Psoas muscle (tissue), 8 donors: ENCODE results near the gene PARD6B. TPM values are rescaled to one million over a fixed set of nuclear protein-coding genes. Genes with fewer than 3 reads are reported as not detected.

Experiments
- ATAC-seq, 4 donors: fragments of 200-7000 bp; cut with Tn5 transposase; one replicate each; pipeline ENCODE4 v1.9.1; 2020; ENCODE audit warnings: moderate library complexity in 3 of 4, mild to moderate bottlenecking in 2 of 4
- DNase-seq, 2 donors: peaks; one replicate each; pipeline ENCODE4 v3.0.0-alpha.2; 2020
- H3K27ac ChIP-seq: fragments of 200-600 bp; one replicate; pipeline ENCODE4 v1.8.0; 2022
- H3K27me3 ChIP-seq, 3 donors: fragments of 200-600 bp in 1 of 3; one replicate each; pipeline versions ENCODE4 v1.6.1 to v1.8.0; 2013 to 2022; ENCODE audit warnings: low read length in 2 of 3, mild to moderate bottlenecking in 2 of 3, moderate library complexity in 1 of 3; ENCODE audit not compliant: insufficient read depth in 3 of 3
- H3K36me3 ChIP-seq, 2 donors: fragments of 200-600 bp in 1 of 2; one replicate each; pipeline versions ENCODE4 v1.6.1 to v1.8.0; 2013 to 2022; ENCODE audit warnings: low read depth in 1 of 2, mild to moderate bottlenecking in 1 of 2, moderate library complexity in 1 of 2; ENCODE audit not compliant: insufficient read depth in 1 of 2
- H3K4me1 ChIP-seq: fragments of 200-600 bp; one replicate; pipeline ENCODE4 v1.8.0; 2022
- H3K4me3 ChIP-seq: fragments of 200-600 bp; one replicate; pipeline ENCODE4 v1.8.0; 2022; ENCODE audit warnings: mild to moderate bottlenecking
- H3K9me3 ChIP-seq: fragments of 200-600 bp; one replicate; pipeline ENCODE4 v1.8.0; 2022
- WGBS, 3 donors: extraction: QIAGEN DNeasy Blood & Tissue Kit; methylation state at CpG; one replicate each; pipeline versions ENCODE4 v1.1.6 to v1.1.7; 2013; 5-methylcytosine and 5-hydroxymethylcytosine counted together
- intact Hi-C, 2 donors: fragments of 100-400 bp; cut with DNase I; formaldehyde crosslinking; loops; one replicate each; pipeline versions ENCODE4 v1.11.0 to v1.14.2; 2022
- long read RNA-seq, 2 donors: library from polyadenylated mRNA; unstranded; transcript quantifications; one replicate each; pipeline ENCODE4 v2.0.0, GENCODE V29; 2021
- polyA plus RNA-seq, 3 donors: library from polyadenylated mRNA; stranded (reverse); fragments of 200-250 nt; gene quantifications; one replicate each; pipeline ENCODE4 v1.2.3, GENCODE V29; 2013
- total RNA-seq, 4 donors: library from RNA; stranded (reverse); fragmentation: NEBNext Ultra II Directional in 2 of 4; extraction: Animal tissue kit (Norgen Biotek cat#: 25700) in 2 of 4; gene quantifications; one replicate each; pipeline versions ENCODE4 v1.2.1 to v1.2.4, GENCODE V29; 2021 to 2023
- TF ChIP-seq, protein P1 (sequence below): fragments of 200-600 bp; IDR thresholded peaks from one replicate; pipeline ENCODE4 v1.8.0; 2022; ENCODE audit warnings: antibody characterized with exemption
- donor health status: healthy with polysubstance abuse.
- donor health status: DM: no; HTN: no; CAD: no; lungs with moderate emphysema.
- donor health status: Bipolar disorder and iron deficiency.
- donor health status: healthy.
- donor health status: DM: yes; HTN: yes; CAD: no.
- donor health status: DM: no; HTN: no; CAD: no.
- donor health status: DM: no; HTN: no; CAD: no.
- donor health status: DM: yes; HTN: yes; CAD: no.

Gene PARD6B, protein sequence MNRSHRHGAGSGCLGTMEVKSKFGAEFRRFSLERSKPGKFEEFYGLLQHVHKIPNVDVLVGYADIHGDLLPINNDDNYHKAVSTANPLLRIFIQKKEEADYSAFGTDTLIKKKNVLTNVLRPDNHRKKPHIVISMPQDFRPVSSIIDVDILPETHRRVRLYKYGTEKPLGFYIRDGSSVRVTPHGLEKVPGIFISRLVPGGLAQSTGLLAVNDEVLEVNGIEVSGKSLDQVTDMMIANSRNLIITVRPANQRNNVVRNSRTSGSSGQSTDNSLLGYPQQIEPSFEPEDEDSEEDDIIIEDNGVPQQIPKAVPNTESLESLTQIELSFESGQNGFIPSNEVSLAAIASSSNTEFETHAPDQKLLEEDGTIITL
- 1 to 10 TPM in 3 of 4 donors, under 1 TPM in 1; 0.64 to 5.0 (median 1.8) TPM for total RNA-seq
- polyA plus RNA-seq = under 1 TPM; 0.27 to 0.97 (median 0.44) TPM
- long read RNA-seq, donor 1 = 0 reads
- long read RNA-seq, donor 2, partial matches to known transcripts = 0 of 1 reads
- long read RNA-seq, donor 2, other reads (novel, unspliced or antisense) = 1 of 1 reads

DNA sequence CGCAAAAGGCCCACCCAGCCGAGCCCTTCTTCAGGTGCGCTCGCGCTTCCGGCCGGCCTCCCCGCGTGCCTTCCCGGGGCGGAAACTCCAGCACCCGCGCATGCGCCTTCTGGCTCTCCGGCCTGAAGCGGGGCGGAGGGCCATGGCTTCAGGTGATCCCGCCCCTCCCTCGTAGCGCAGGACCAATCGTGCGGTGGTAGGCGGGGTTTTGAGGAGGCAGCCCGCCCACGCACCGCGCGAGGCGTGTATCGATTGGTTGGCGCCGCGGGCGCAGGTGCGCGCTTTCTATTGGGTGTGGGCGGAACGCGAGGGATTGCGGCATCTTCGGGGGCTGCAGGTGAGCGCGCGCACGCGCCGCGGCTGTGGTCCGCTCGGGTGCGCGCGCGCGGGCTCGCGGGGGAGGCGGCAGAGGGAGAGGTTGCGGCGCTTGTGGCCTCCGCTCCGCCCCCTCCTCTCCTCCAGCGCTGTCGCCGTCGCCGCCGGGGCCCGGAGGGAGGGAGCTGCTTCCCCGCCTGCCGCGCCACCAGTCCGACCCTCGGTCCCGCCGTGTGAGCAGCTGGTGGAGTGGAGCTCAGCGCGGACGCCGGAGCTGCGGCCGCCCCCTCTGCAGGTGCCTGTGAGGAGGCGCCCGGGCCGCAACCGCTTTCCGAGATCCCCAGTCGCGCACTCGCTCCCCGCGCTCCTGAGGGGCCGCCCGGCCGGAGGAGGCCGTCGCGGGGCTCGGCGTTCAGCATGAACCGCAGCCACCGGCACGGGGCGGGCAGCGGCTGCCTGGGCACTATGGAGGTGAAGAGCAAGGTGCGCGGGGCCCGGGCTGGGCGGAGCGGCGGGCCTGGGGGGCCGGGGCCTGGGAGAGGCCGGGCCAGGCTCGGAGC is at the start of gene PARD6B:
PARD6B (plus strand) TSS at position 526 of the 875 bp plus-strand sequence; CDS start at position 733, 207 bp downstream.
- H3K9me3 ChIP-seq = no peaks in the 10 kb centered on the region
- peaks cover 9% of the 10 kb centered on the region for H3K4me1 ChIP-seq
- H3K27ac ChIP-seq = peak within 1 kb of the TSS; percentile 69
- 0 to 1% (median 0%) methylated on average over 86 to 113 of the region's 114 CpGs for WGBS, 3 donors
- ATAC-seq (peak; percentile 96 to 99 (median 98)), DNase-seq (peak; percentile 95 to 98)
- intact Hi-C loops = no loop called here
- no peaks in the 10 kb centered on the region for H3K36me3 ChIP-seq
- H3K27me3 ChIP-seq = no peaks in the 10 kb centered on the region
- TF ChIP-seq, protein P1, sequence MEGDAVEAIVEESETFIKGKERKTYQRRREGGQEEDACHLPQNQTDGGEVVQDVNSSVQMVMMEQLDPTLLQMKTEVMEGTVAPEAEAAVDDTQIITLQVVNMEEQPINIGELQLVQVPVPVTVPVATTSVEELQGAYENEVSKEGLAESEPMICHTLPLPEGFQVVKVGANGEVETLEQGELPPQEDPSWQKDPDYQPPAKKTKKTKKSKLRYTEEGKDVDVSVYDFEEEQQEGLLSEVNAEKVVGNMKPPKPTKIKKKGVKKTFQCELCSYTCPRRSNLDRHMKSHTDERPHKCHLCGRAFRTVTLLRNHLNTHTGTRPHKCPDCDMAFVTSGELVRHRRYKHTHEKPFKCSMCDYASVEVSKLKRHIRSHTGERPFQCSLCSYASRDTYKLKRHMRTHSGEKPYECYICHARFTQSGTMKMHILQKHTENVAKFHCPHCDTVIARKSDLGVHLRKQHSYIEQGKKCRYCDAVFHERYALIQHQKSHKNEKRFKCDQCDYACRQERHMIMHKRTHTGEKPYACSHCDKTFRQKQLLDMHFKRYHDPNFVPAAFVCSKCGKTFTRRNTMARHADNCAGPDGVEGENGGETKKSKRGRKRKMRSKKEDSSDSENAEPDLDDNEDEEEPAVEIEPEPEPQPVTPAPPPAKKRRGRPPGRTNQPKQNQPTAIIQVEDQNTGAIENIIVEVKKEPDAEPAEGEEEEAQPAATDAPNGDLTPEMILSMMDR = no peak
- H3K4me3 ChIP-seq = peak within 1 kb of the TSS; percentile 91

DNA sequence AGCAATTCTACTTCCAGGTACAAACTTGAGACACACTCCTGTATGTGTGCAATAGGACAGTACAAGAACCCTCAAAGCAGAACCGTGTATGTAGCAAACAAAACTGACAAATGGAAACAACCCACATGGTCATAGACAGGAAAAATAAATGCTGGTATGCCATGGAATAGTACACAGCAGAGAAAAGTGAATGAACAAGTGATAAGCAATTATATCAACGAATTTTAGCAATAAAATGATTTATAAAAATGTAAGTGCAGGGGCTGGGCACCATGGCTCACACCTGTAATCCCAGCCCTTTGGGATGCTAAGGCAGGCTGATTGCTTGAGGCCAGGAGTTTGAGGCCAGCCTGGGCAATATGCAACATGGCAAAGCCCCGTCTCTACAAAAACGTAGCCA is 49.3 kb upstream of the PARD6B start:
- Histone ChIP-seq H3K9me3 (no peaks in the 10 kb centered on the region), H3K4me3 (no peak overlapping the region), H3K36me3 (no peaks in the 10 kb centered on the region), H3K4me1 (no peaks in the 10 kb centered on the region), H3K27ac (no peak overlapping the region), H3K27me3 (no peaks in the 10 kb centered on the region)
- ATAC-seq = no peak
- intact Hi-C loops = loop anchor here in 1 of 2 donors (5.0 kb wide), 1 partner anchor 40 kb away; no protein-coding TSS in a partner anchor
- no peak for DNase-seq
- 82 to 90% (median 85%) methylated on average over 4 of the region's 4 CpGs for WGBS, 3 donors
- TF ChIP-seq, protein P1 = no peak

DNA sequence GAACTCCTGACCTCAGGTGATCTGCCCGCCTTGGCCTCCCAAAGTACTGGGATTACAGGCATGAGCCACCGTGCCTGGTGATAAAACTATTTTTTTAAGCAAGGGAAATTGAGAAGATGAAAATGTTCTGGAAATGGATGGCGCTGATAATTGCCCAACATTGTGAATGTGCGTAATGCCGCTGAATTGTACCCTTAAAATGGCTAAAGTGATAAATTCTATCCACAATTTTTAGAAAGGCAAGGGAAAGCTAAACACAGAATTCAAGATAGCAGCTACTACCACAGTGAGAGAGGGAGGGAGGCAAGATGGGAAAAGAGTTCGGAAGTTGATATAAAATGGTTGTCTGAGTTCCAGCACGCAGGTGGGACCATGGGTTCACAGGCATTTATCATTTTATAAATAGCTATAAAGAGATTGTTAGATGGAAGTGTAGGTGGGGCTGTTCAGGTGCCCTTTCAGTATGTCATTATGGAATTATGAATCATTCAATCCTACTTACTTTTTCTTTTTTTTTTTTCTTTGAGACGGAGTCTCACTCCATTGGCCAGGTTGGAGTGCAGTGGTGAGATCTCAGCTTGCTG is 48.3 kb upstream of the PARD6B start:
- intact Hi-C loops = loop anchor here in 1 of 2 donors (5.0 kb wide), 1 partner anchor 39 kb away; no protein-coding TSS in a partner anchor
- no peak for ATAC-seq
- Histone ChIP-seq H3K4me3 (no peak overlapping the region), H3K4me1 (no peaks in the 10 kb centered on the region), H3K36me3 (no peaks in the 10 kb centered on the region), H3K27ac (no peak overlapping the region), H3K27me3 (no peaks in the 10 kb centered on the region), H3K9me3 (no peaks in the 10 kb centered on the region)
- WGBS, 3 donors = 84 to 88% (median 85%) methylated on average over 8 of the region's 8 CpGs
- TF ChIP-seq, protein P1 = no peak
- no peak for DNase-seq

DNA sequence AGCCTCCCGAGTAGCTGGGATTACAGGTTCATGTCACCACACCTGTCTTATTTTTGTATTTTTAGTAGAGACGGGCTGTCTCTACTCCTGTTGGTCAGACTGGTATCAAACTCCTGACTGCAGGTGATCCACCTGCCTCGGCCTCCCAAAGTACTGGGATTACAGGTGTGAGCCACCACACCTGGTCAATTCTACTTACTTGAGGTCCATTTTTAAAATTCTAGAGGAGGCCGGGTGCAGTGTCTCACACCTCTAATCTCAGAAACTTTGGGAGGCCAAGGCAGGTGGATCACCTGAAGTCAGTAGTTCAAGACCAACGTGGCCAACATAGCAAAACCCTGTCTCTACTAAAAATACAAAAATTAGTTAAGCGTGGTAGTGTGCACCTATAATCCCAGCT is 47.8 kb upstream of the PARD6B start:
- TF ChIP-seq, protein P1 = no peak
- H3K27me3 ChIP-seq = no peaks in the 10 kb centered on the region
- H3K9me3 ChIP-seq = no peaks in the 10 kb centered on the region
- WGBS, 3 donors = 92 to 96% (median 95%) methylated on average over 6 of the region's 6 CpGs
- intact Hi-C loops = loop anchor here in 1 of 2 donors (5.0 kb wide), 1 partner anchor 39 kb away; no protein-coding TSS in a partner anchor
- DNase-seq = no peak
- no peaks in the 10 kb centered on the region for H3K4me1 ChIP-seq
- ATAC-seq = no peak
- H3K27ac ChIP-seq = no peak overlapping the region
- H3K4me3 ChIP-seq = no peak overlapping the region
- no peaks in the 10 kb centered on the region for H3K36me3 ChIP-seq
